Measurements from ENCODE around the gene MB. TPM values are rescaled to one million over a fixed set of nuclear protein-coding genes. Genes with fewer than 3 reads are reported as not detected.

Gene MB
- total RNA-seq, 1 donor from 2014 or later, result 6.2 TPM

Other genes starting within 250 kb of the MB start
- 35.8 and 60.0 TPM in 2 replicates for gene HMOX1, start 236.2 kb downstream of the MB start, total RNA-seq
- 5.4 and 12.1 TPM in 2 replicates for gene MCM5, start 217.2 kb downstream of the MB start, total RNA-seq
- gene RASD2, start 76.5 kb downstream of the MB start, total RNA-seq, result 0.36 and 0.45 TPM in 2 replicates
- gene APOL6, start 31.1 kb upstream of the MB start, total RNA-seq, result 7.0 and 7.1 TPM in 2 replicates
- gene APOL5, start 100.5 kb upstream of the MB start, total RNA-seq, result 1.1 and 1.6 TPM in 2 replicates

All from myocyte (in vitro differentiated cells).